Stomach (tissue), 4 donors: ENCODE measurements around the gene POU3F2.

ENCODE experiments used
- CTCF ChIP-seq, 7 experiments: fragments of 450-650 bp in 4 of 7; fragments of 200-600 bp in 3 of 7; sonication (generic) in 3 of 7; IDR thresholded peaks; one replicate each; pipeline ENCODE4 v1.5.1; 2016 to 2019; ENCODE audit warnings: antibody characterized with exemption in 7 of 7, control low read depth in 2 of 7, mild to moderate bottlenecking in 1 of 7
- POLR2A ChIP-seq, 4 donors: fragments of 450-650 bp; IDR thresholded peaks; one replicate each; pipeline ENCODE4 v1.6.1; 2016; ENCODE audit warnings: antibody characterized with exemption in 4 of 4, control low read depth in 2 of 4, mild to moderate bottlenecking in 1 of 4, moderate library complexity in 1 of 4
- POLR2AphosphoS5 ChIP-seq, 3 donors: sonication (generic); formaldehyde crosslinking; IDR thresholded peaks; one replicate each; pipeline ENCODE4 v1.6.1; 2016; ENCODE audit warnings: antibody characterized with exemption in 3 of 3

- TF ChIP-seq CTCF (IDR thresholded peaks at IDR 0.05) (no peak), POLR2A (IDR thresholded peaks at IDR 0.05) (no peak), POLR2AphosphoS5 (IDR thresholded peaks at IDR 0.05) (no peak)
These were observed 2.5 kb upstream of the POU3F2 start for GRCh38 chr6:98831959-98832283.
